GM18867 (cell line): Measurements from ENCODE around the gene PSMF1.

Source experiments
- ATAC-seq: cut with Tn5 transposase; IDR thresholded peaks from one replicate; pipeline ENCODE4 v1.9.1; 2021; ENCODE audit warnings: mild to moderate bottlenecking, moderate library complexity; ENCODE audit not compliant: unreplicated experiment

The PSMF1 gene

DNA sequence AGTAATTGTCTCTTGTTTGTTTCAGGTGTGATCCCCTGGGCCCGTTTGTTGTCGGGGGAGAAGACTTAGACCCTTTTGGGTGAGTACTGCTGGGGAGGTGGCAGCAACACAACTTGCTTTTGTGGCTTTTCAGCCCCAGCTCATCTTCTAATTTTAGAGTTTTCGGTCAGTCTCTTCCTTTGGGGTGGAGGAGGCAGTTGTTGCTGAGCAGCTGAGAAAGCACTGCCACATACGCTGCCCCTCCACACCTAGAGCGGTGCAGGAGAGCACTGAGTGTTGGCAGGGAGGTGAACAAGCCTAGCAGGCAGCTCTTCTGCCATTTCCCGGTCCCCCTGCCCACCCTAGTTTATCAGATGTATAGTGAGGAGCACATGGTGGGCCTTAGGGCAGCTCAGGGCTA lies 44.7 kb downstream of the PSMF1 start:
- ATAC-seq, result no peak

DNA sequence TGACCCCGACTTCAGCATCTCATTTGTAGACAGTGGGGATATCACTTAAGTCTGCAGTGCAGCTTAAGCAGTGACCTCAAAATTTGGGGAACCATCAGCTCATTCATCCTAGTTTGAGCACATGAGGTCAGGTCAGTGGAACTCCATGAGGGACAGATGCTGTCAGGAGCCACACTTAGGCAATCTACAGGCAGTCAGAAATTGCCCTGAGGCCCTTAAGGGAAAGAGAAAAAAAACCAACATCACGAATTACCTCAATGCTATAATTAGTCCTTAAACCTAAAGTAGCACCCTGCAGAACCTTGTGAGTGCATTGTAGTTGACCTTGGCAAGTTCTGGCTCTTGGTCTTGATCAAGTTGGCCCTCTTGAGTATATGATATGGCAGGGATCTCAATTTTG lies 45.3 kb downstream of the PSMF1 start:
- no peak for ATAC-seq

- ATAC-seq, result no peak
Observed at GRCh38 chr20:1164871-1165270, 46.5 kb downstream of the PSMF1 start.

- no peak for ATAC-seq
Observed at GRCh38 chr20:1165521-1165920, 47.1 kb downstream of the PSMF1 start.

GRCh38 chr20:1165941-1166340 lies 47.5 kb downstream of the PSMF1 start:
- ATAC-seq, result no peak

DNA sequence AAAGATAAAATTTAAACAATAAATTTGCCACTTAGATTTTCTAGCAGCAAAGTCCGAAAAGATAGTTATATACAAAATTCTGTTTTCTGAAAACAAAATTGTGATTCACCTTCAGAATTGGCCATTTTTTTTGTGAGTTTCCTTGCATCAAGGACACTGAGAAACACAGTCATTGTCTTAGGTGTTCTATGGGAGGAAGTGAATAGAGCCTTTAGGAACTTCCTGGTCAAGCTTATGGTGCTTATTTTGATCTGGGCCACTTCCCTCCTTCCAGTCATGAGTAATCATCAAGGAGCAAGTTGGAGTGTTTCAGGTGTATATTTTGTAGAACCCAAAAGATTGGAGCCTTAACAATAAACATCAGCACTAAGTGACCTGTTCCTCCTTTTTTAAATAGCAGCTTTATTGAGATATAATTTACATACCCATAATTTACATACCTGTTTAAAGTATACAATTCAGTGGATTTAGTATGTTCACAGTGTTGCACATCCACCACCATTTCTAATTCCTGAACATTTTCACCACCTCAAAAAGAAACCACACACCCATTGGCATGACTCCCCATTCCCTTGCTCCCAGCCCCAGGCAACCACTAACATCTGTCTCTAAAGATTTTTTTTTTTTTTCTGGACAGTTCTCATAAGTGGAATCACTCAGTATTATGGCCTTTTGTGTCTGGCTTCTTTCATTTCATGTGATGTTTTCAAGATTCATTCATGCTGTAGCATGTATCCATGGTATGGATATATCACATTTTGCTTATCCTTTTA lies 48.7 kb downstream of the PSMF1 start:
- no peak for ATAC-seq

- no peak for ATAC-seq
Observed at GRCh38 chr20:1169224-1169623, 50.8 kb downstream of the PSMF1 start.

DNA sequence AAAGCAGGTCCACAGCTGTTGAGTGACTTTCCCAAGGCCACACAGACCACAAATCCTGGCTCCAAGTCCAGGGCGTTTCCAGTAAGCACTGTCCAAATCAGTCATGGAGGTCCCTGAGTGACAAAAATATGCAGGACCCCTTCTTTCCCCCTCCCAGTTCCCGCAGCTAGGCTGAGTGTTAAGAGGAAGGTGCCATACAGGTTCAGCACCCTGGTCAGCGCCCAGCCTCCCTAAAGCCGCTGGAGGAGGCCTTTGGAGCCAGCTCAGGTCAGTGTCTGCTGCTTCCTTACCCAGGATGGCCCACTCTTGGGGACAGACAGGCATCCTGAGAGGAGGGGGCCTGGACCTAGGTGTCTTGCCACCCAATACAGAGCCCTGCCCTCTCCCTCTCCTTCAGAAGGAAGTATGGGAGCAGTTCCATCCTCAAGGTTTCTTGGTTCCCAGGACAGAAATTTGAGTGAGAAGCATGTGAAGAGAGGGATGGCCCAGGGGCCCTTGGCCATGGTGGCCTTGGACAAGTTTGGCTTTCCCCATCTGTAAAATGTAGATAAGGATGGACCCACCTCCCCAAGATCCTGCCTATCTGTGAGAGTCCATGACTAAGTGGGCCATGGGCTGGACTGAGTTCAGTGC lies 53.2 kb downstream of the PSMF1 start:
- no peak for ATAC-seq

- ATAC-seq, result no peak
Observed at GRCh38 chr20:1173698-1174097, 55.3 kb downstream of the PSMF1 start.

DNA sequence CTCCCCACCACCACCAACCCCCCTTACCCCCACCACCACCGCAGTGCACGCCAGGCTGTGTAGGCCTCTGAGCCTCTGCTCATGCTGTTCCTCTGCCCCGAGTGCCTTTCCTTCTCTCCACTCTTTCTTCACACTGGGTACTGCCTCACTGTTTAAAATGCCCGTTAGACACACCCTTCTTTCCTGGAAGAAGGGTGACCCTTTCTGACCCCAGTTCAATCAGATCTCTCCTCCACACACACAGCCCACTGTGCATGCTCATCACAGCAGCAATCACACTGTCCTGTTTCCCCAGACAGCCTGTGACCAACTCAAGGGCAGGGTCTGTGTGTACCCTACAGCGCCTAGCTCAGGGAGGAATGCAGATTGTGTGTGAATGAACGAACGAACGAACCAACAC lies 56.4 kb downstream of the PSMF1 start:
- no peak for ATAC-seq

DNA sequence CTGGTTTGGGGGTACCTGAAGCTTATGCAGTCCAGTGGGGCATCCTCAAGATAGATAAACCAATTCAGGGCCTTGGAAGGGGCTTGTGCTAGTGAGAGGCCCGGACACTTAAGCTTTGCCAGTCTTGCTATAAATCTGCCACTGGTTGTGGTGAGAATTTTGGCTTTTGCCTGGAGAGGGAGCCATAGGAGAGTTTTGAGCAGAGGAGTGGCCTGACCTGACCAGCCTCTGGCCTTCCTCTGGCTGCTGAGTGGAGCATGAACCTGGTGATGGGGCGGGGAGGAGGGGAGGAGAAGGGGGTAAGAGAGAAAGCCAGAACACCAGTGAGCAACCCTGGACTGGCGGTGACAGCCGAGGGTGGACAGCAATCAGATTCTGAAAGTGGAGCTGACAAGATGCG lies 59.3 kb downstream of the PSMF1 start:
- no peak for ATAC-seq

- no peak for ATAC-seq
Observed at GRCh38 chr20:1178103-1178502, 59.7 kb downstream of the PSMF1 start.

DNA sequence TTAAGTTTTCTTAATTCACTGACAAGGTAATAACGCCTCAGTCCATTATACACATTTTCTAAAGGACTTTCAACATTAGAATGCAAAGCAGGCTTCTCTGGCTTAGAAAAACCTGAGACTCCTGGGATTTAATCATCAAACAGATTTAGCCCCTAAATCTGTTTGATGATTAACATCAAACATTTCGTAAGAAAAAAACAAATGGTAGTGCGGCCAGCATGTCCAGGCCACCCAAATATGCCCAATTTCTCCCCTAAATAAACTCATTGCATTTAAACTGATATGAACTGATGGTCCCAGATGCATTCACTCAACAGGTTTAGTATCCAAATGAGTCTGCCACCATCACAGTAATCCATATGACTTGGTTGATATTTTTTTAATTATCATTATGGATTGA lies 60.2 kb downstream of the PSMF1 start:
- no peak for ATAC-seq

- ATAC-seq, result no peak
Observed at GRCh38 chr20:1180949-1181348, 62.5 kb downstream of the PSMF1 start.

GRCh38 chr20:1182106-1182505 lies 63.7 kb downstream of the PSMF1 start:
- ATAC-seq, result no peak

DNA sequence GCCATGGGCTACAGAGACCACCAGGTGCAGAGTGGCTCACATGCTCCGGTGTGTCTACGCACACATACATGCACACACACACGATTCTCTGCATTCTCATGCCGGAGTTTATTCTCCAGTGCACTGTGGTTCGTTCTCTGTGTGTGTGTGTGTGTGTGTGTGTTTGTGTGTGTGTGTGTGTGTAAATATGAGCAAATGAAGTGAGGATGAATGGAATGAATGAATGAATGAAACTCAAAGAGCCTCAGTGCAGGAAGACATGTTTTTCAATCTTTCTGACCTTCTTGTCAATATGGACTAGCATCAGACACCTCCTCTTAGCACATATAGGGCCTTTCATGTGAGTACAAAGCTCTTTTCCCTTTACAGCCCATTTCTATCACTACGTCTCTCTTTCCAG lies 64.8 kb downstream of the PSMF1 start:
- no peak for ATAC-seq

- no peak for ATAC-seq
Observed at GRCh38 chr20:1184260-1184637, 65.8 kb downstream of the PSMF1 start.

DNA sequence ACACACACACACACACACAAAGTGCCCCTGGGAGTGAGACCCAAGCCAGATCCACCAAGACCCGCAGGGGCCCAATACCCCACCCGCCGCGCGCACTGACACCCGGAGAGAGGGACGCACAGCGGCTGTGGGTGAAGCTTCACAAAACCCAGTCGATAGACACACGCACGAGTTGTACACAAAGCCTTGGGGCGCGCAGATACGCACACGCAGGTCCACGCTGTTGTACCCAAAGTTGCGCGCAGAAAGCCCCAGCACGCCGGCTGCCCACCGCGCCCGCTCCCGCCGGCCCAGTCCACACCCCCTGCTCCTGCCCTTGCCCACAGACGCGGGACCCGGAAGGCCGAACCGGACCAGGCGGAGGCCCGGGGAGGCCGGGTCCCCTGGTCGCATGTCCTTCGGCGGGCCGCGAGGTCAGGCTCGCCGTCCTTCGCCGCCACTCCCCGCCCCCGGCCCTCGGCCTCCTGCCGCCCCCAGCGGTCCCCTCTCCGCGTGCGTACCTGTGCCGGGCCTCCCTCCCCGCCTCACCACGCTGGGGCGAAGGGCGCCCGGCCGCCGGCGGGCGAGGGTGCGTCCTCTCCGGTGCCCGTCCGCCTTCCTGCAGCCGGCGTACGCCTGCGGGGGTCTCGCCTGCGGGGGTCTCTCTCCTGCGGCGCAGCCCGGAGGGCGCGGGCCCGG lies 66.4 kb downstream of the PSMF1 start, which contains the start of gene TMEM74B:
TSS of gene TMEM74B (minus strand) at position 344 of the 678 bp plus-strand sequence. CDS start 1,180 bp downstream, outside the sequence.
- no peak for ATAC-seq

- ATAC-seq, result no peak
Observed at GRCh38 chr20:1185316-1185741, 66.9 kb downstream of the PSMF1 start.

- no peak for ATAC-seq
Observed at GRCh38 chr20:1185790-1186334, 67.5 kb downstream of the PSMF1 start.

GRCh38 chr20:1186367-1186991 lies 68.1 kb downstream of the PSMF1 start:
- no peak for ATAC-seq
